DMS114 treated with DMSO at 0.1 percent for 48 hours (cell line): ENCODE measurements around the gene TENM3.

Source experiments
- DNase-seq: peaks from one replicate; lab custom pipeline; 2025; ENCODE audit not compliant: unreplicated experiment; lab: John Stamatoyannopoulos, UW

The TENM3 gene

GRCh38 chr4:182600093-182600492, 356.9 kb downstream of the TENM3 start:
- no peak for DNase-seq

GRCh38 chr4:182600856-182601255, 357.7 kb downstream of the TENM3 start:
- DNase-seq, result no peak

- no peak for DNase-seq
These were observed 361.0 kb downstream of the TENM3 start for GRCh38 chr4:182604161-182604622.

DNA sequence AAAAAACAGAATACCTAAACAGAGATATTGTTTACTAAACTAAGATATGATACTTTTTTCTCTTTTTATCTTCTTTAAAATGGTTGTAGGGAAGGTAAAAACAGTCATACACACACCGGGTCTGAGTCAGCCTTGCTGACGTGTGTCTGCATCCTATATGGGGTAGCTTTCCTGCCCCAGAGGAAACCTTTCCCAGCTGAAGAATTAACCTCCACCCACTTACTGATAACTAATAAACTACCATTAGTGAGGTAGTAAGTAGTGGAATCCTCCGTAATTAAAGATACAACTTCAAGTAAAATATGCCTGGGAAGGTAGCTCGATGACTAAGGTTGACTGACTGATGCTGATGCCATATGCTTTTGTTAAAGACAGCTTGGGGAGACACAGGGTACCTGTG, 361.8 kb downstream of the TENM3 start:
- DNase-seq, result no peak

DNA sequence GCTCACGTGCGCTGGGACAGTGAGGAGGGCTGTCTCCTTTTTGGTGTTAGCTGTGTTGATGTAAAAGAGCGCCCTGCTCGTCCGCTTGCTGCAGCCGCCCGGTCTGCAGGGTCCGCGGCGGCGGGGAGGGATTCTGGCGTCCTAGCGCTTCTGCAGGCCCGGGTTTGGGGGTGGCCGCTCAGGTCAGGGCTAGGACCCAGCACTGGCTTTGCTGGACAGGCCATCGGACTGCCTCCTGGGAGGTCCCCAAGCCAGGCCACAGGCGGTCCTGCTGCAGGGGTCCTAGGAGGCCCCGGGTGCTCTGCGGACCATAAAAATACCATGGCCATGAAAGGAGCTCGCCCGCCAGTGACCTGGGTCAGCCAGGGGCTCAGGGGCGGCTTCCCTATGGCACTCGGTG, 365.3 kb downstream of the TENM3 start:
- DNase-seq, result no peak

DNA sequence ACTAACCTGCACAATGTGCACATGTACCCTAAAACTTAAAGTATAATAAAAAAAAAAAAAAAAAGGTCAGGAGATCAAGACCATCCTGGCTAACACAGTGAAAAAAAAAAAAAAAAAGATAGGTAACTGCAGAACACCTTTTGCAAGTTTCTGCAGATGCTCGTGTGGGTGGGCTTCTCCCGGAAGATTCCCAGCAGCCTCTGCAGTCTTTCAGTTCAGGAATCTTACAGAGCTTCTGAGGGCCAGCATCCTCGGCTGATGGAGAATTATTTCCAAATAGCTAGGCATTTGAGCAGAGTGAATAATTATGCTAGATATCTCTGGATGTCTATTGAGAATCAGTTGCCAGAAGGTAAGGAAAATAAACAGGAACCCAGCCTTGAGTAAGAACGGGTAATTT, 373.3 kb downstream of the TENM3 start:
- DNase-seq, result no peak

DNA sequence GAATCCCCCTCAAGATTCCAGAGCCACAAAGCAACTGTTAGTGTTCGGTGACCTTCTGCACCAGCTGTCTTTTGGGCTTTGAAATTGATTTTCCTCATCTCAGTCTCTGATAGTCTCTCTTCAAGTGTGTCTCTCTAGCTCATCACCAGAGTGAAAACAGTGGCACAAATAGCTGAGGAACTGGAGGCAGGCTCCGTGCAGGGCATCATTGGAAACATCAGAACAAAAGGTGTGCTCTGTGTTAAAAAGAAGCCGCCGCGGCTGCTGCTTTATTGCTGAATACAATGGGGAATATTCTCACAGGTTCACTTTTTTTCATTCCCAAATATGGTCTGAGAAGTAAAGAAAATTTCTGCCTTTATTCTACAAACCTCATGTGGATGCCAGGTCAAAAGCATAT, 376.5 kb downstream of the TENM3 start:
- DNase-seq, result no peak

- DNase-seq, result no peak
These were observed 377.1 kb downstream of the TENM3 start for GRCh38 chr4:182620111-182620980.

- DNase-seq, result no peak
These were observed 381.1 kb downstream of the TENM3 start for GRCh38 chr4:182624281-182624680.

GRCh38 chr4:182625193-182625592, 382.0 kb downstream of the TENM3 start:
- no peak for DNase-seq

- DNase-seq, result no peak
These were observed 384.8 kb downstream of the TENM3 start for GRCh38 chr4:182627996-182628395.

DNA sequence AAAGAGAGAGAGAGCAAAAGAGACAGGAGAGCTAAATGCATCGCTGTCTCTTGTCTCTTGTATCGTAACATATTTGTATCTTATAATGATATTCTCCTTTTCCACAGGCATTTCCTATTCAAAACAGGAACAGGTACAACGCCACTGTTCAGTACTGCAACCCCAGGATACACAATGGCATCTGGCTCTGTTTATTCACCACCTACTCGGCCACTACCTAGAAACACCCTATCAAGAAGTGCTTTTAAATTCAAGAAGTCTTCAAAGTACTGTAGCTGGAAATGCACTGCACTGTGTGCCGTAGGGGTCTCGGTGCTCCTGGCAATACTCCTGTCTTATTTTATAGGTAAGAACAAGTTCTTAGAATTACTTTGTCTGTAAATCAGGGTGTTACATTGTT, 385.3 kb downstream of the TENM3 start:
- DNase-seq, result no peak

DNA sequence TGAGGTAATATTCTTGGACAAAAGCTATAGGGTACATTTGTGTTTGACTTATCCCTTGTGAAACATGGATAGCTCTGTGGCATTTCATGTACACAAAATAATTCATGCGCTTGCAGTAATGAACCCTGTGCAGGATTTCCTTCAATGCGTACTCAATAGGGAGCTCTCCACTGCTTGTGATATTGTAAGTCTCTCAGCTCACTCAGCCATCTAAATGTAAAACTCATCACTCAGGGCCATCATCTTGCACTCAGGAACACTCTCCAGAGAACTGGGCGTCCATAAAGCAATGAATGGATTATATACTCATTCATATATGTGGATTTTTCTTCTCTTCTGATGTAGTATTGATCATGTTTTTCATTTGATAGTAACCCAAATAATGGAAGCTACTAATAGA, 385.9 kb downstream of the TENM3 start:
- DNase-seq, result no peak

DNA sequence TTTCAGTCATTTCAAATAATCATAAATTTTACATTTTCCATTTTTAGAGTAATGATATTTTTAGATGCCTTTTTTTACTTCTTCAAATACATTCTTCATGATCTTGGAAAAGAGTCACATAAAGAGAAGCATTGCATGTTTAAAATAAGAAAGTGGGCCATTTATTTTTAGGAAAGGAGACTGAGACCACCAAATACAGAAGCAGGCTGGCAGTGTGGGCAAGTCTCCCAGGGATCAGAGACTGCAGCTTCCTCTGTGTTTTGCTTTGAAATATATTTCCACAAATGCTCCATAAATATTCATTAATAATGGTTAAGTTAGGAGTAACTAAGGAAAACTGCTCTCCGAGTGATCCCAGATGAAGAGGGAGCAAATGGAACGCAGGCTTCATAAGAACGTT, 397.3 kb downstream of the TENM3 start:
- no peak for DNase-seq

- no peak for DNase-seq
These were observed 397.7 kb downstream of the TENM3 start for GRCh38 chr4:182640932-182641331.

- no peak for DNase-seq
These were observed 399.6 kb downstream of the TENM3 start for GRCh38 chr4:182642831-182643230.

DNA sequence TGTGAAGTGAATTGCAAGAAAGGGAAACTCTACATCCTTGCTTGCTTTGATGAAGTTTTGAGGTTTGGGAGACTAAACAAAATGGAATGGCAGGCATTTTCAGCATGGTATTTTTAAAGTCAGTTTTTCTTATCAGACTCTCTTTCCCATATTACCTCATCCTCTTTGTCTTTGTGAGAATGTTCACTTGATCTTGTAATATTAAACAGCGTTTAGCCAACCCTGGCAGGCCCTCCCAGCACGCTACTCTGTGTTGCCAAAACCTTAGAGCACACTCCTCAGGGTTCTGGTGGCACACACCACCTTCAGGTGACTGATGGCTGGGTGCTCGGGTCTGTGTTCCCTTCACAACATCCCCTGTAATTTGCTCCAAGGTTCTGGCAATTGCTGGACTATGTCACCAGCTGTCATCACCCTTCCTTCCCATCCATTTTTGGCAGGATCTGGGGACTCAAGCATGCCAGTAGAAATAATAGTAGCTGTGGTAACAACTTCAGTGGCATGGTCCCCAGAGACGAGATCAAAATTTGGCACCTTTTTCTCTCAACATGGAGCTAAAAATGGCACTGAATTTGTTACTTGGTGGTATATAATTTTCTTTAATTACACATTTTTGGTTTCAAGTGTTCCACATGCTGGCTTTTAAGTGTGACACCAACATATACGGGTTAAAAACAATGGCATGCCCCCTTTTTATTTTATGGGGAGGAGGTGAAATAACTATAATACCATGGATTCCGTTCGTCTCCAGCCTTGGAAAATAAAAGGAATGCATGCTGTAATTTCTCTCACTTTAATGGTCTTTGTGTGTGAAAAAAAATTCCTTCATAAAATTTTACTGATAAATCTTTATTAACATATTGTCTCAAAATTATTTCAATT, 400.8 kb downstream of the TENM3 start:
- no peak for DNase-seq

DNA sequence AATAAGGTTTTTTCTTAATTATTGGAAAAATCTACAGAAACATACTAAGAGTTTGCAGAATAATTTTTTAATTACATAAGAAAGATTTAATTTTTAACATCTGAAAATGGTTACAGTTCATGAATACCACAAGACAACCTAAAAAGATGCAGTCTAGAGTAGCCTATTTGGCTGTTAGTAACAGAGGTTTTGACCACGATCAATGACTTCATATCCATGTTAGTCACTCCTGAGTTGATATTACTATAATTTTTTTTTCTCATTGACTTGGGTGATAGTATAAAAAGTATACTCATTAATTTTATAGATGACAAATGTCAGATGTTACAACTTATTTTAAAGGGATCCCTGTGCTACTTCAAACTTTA, 401.5 kb downstream of the TENM3 start:
- DNase-seq, result no peak

DNA sequence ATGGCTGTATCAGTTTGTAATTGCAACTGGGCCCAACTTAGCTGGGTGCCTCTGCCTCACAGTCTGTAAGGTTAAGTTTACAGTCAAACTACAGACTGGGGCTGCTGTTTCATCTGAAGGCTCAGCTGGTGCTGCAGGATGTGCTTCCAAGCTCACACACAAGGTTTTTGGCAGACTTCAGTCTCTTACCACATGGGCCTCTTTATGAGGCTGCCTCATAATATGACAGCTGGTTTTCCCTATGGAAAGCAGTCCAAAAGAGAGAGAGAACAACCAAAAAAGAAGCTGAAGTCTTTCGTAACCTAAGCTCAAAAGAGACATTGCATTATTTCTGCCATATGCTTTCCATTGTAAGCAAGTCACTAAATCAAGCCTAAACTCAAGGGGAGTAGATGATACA, 402.3 kb downstream of the TENM3 start:
- DNase-seq, result no peak

GRCh38 chr4:182647646-182648300, 404.6 kb downstream of the TENM3 start:
- DNase-seq, result no peak

GRCh38 chr4:182648766-182649165, 405.6 kb downstream of the TENM3 start:
- DNase-seq, result no peak
